Heart left ventricle (tissue), 13 donors: ENCODE data around the gene BRD1.

ENCODE experiments used
- CTCF ChIP-seq, 12 donors: fragments of 200-600 bp; sonication (generic) in 4 of 12; IDR thresholded peaks; one replicate each; pipeline versions ENCODE4 v1.5.0 to v1.8.0; 2018 to 2022; ENCODE audit warnings: antibody characterized with exemption in 12 of 12, mild to moderate bottlenecking in 5 of 12
- POLR2A ChIP-seq, 2 donors: fragments of 450-650 bp; IDR thresholded peaks; one replicate each; pipeline ENCODE4 v1.6.1; 2017; ENCODE audit warnings: antibody characterized with exemption in 2 of 2, mild to moderate bottlenecking in 2 of 2, moderate library complexity in 2 of 2
- donor health status: ischemic (EF 13 %, LVEDD 7.1; RV severe dilation, severe dysfunction).
- donor health status: DM: no; HTN: yes; CAD: no.
- donor health status: DM: no; HTN: no; CAD: no.
- donor health status: ischemic (EF 25% LVEDD 6.9; RV normal size, moderate dysfunction).
- donor health status: ischemic (EF 25% LVEDD 5.7; RV mildly dilated, moderate dysfunction).
- donor health status: ischemic (EF 35%, LVEDD 5.7; RV mildly dilated, moderate dysfunction).
- donor health status: nonischemic (EF 11% LVEDD 7.7; RV severe dilation, severe dysfunction).
- donor health status: DM: yes; HTN: yes; CAD: no.
- donor health status: PGD.
- donor health status: ischemic (EF 29% LVEDD 5.4; RV normal size, mild dysfunction).
- donor health status: nonischemic (EF 23%, LVEDD 6.1; RV moderate dilation, normal function).

GRCh38 chr22:49780698-49781288 lies 46.9 kb downstream of the BRD1 start:
- no peak for TF ChIP-seq POLR2A (IDR thresholded peaks at IDR 0.05)
- TF ChIP-seq CTCF (IDR thresholded peaks at IDR 0.05) = no peak
